Measurements from ENCODE around the gene FHOD3. TPM values are rescaled to one million over a fixed set of nuclear protein-coding genes. Genes with fewer than 3 reads are reported as not detected.

Gene FHOD3
- total and polyA plus RNA-seq, 9 of the 15 experiments (the other 6 are each of a cell fraction or from before 2014, with no cell fraction given) = 0.11 TPM; not detected in 8

DNA sequence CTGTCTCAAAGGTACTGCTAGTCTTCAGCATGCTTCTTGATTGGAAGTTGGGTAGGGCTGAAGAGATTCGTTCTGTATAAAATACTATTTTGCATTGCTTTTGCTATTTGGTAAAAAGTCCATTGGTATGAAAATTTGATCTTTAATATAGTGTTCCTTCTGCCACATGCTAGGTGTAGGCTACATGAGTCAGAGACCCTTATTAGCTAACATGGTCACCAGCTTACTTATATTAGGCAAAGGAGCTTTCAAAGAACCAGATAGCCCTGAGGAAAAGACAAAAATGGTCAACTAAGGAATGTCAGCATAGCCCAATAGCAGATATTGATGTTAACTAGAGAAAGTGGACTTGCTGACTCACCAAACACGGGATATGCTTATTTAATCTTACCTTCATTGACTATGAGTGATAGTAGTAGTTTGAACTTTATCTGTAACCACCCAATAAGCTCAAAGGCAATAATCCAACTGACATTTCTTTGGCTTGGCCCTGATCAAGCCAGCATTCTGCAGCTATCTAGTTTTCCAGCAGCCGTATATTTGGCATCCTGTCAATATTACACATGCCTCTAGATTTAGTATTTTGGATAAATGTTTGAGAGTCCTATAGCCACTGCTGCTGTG is 421.3 kb downstream of the FHOD3 start:
- intact Hi-C loops (cut with micrococcal nuclease) (no loop called here), in situ Hi-C loops (cut with MboI) (no loop called here)
- 0% methylated on average over 3 of the region's 3 CpGs for WGBS (ENCODE audit: insufficient coverage, low coverage, missing lambda C conversion rate)
- ChIA-PET CTCF (ENCODE audit: low intra/inter-chr PET ratio) (no interaction called here), POLR2A (no interaction called here)
- Histone ChIP-seq H3K27ac (ENCODE audit: extremely low read depth, low read depth, low read length) (no peak overlapping the region), H3K27me3 (ENCODE audit: control insufficient read depth in 2 of 2, insufficient read depth in 2 of 2, low read length in 2 of 2) (peaks cover 2 to 11% of the 10 kb centered on the region in 2 experiments; a peak in 2 of 5 replicates), H3K9ac (ENCODE audit: insufficient read depth in 1 of 2, low read depth in 2 of 2, low read length in 2 of 2) (no peak overlapping the region), H3K9me1 (ENCODE audit: control insufficient read depth, insufficient read depth, low read length) (no peaks in the 10 kb centered on the region), H2AFZ (ENCODE audit: low read depth, low read length) (no peak overlapping the region), H3K4me1 (replicated peaks in 1 of 2; ENCODE audit: control insufficient read depth in 2 of 2, insufficient read depth in 2 of 2, low read length in 2 of 2) (peaks cover 0 to 3% of the 10 kb centered on the region in 2 experiments; a peak in 2 of 5 replicates), H3K9me3 (replicated peaks; ENCODE audit: control insufficient read depth, insufficient read depth, low read depth, low read length) (no peaks in the 10 kb centered on the region), H4K20me1 (replicated peaks; ENCODE audit: control insufficient read depth, insufficient read depth, low read length) (no peaks in the 10 kb centered on the region), H3K4me2 (ENCODE audit: insufficient read depth, low read length) (no peak overlapping the region), H3K79me2 (ENCODE audit: control insufficient read depth, insufficient read depth, low read length) (no peaks in the 10 kb centered on the region), H3K36me3 (ENCODE audit: control insufficient read depth, insufficient read depth, low read length) (no peaks in the 10 kb centered on the region), H3K4me3 (no peak overlapping the region)
- no peak for FAIRE-seq
- no TSS peak for BruUV-seq (replicated peaks)
- ATAC-seq = no peak
- DNase-seq (ENCODE audit: extremely low read depth in 1 of 4, low spot score in 3 of 4) = peak in 1 of 4 experiments; percentile 10
- TF ChIP-seq CBFA2T3 (IDR thresholded peaks at IDR 0.05) (peak; percentile 45), ZNF778 (CRISPR knock-in tag; IDR thresholded peaks at IDR 0.05) (no peak), ZNF184 (CRISPR knock-in tag; IDR thresholded peaks at IDR 0.05) (no peak), HCFC1 (IDR thresholded peaks at IDR 0.05; ENCODE audit: low read depth, low read length) (no peak), ZNF316 (IDR thresholded peaks at IDR 0.05) (0 out of 2 replicates have a peak, but pooled peaks have one; percentile 15), U2AF2 (optimal IDR thresholded peaks at IDR 0.05; ENCODE audit: low read depth, low read length) (no peak), THRAP3 (IDR thresholded peaks at IDR 0.05; ENCODE audit: borderline replicate concordance) (no peak), RUNX1 (IDR thresholded peaks at IDR 0.05; ENCODE audit: low read depth) (no peak), ZNF766 (CRISPR knock-in tag; conservative IDR thresholded peaks at IDR 0.05) (no peak), FOXK2 (conservative IDR thresholded peaks at IDR 0.05 in 1 of 2, IDR thresholded peaks at IDR 0.05 in 1 of 2; ENCODE audit: low read depth in 2 of 2) (no peak), MCM2 (IDR thresholded peaks at IDR 0.05; ENCODE audit: low read depth) (no peak), POLR2AphosphoS5 (IDR thresholded peaks at IDR 0.05; ENCODE audit: control insufficient read depth, insufficient read depth, low read depth, low read length) (no peak), HIVEP1 (CRISPR knock-in tag; IDR thresholded peaks at IDR 0.05) (no peak), NCOA2 (IDR thresholded peaks at IDR 0.05; ENCODE audit: partially characterized antibody in 2 of 2) (no peak), SRSF7 (optimal IDR thresholded peaks at IDR 0.05; ENCODE audit: low read depth, low read length) (no peak), ZNF699 (CRISPR knock-in tag; IDR thresholded peaks at IDR 0.05; ENCODE audit: insufficient replicate concordance) (no peak), MEIS2 (IDR thresholded peaks at IDR 0.05; ENCODE audit: partially characterized antibody) (peak; percentile 15), RBM22 (IDR thresholded peaks at IDR 0.05; ENCODE audit: low read depth, low read length, poor library complexity, severe bottlenecking) (no peak), ZNF23 (CRISPR knock-in tag; IDR thresholded peaks at IDR 0.05) (no peak), ZNF644 (tag; IDR thresholded peaks at IDR 0.05; ENCODE audit: low read depth) (no peak), ZNF165 (CRISPR knock-in tag; IDR thresholded peaks at IDR 0.05; ENCODE audit: borderline replicate concordance) (no peak)
- TF ChIP-seq, protein P1, sequence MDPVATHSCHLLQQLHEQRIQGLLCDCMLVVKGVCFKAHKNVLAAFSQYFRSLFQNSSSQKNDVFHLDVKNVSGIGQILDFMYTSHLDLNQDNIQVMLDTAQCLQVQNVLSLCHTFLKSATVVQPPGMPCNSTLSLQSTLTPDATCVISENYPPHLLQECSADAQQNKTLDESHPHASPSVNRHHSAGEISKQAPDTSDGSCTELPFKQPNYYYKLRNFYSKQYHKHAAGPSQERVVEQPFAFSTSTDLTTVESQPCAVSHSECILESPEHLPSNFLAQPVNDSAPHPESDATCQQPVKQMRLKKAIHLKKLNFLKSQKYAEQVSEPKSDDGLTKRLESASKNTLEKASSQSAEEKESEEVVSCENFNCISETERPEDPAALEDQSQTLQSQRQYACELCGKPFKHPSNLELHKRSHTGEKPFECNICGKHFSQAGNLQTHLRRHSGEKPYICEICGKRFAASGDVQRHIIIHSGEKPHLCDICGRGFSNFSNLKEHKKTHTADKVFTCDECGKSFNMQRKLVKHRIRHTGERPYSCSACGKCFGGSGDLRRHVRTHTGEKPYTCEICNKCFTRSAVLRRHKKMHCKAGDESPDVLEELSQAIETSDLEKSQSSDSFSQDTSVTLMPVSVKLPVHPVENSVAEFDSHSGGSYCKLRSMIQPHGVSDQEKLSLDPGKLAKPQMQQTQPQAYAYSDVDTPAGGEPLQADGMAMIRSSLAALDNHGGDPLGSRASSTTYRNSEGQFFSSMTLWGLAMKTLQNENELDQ (CRISPR knock-in tag; IDR thresholded peaks at IDR 0.05; ENCODE audit: borderline replicate concordance) = no peak
- TF ChIP-seq, protein P2, sequence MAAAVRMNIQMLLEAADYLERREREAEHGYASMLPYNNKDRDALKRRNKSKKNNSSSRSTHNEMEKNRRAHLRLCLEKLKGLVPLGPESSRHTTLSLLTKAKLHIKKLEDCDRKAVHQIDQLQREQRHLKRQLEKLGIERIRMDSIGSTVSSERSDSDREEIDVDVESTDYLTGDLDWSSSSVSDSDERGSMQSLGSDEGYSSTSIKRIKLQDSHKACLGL (CRISPR knock-in tag; IDR thresholded peaks at IDR 0.05; ENCODE audit: borderline replicate concordance, poor library complexity, severe bottlenecking) = no peak

Measured in K562 (cell line).